ENCODE data around the gene TMEM250.
"Not testable (repeated sequence)": the region's sequence is repeated elsewhere in the genome, so short reads cannot be mapped to it uniquely, and the experiment has no call there.

Gene TMEM250

DNA sequence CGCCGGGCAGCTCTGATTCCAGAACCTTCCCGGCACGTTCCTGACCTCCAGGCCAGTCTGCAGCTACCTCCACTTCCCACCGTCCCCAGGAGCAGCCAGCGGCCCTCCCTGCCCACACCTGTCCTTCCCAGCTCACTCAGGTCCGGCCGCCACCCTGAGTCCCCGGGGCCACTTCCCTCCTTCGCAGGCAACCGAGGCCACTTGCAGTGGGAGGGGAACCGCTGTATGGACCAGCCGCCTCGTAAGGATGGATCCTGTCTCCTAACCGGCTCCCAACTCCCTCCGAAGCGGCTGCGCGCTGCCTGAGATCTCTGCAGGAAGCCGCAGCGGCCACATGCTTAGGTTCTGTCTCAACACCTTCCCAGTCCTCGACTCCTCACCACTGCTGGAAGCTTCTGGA lies 7.5 kb downstream of the TMEM250 start:
- no peak for DNase-seq (ENCODE audit: low read depth in 2 of 2)

DNA sequence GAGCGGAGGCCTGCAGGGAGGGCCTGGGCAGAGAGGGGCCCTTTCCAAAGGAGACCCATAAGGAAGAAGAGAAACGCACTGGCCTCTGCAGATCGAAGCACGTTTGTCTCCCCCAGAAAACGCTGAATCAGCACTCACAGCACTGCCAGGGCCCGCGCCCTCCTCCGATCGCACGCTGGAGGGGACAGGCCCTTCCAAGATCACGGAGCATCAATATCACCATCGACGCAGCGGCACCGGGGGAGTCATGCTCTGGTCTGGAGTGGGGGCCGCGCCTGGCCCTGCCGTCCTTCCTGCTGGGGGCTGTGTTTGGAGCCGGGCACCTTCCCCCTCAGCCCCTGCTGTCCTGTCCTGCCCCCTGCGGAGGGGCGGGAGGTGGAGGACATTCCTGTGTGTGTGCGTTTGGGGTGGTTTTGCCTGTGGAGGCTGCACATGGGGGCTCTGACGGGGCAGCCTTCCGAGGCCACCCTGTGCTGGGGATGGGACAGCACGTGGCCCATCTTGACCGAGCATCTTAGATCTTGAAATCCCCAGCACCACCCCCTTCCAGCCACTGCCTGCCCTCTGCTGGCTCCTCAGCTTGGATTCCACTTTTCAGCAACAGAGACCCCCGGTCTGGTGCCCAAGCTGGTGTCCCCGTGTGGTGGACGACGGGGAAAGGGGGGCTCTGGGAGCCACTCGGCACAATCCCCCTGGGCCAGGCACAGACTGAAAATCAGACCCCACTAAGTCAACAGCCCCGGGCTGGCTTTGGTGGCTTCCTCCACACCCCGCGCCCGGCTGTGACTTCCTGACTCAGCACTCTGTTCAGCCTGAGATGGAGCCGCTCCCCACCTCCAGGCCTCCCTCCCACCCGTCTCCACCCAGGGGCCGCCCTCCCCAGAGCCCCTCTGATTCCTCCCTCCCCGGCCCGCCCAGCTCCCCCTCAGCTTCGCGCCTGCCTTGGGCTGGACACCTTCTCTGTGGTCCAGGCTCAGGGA lies 8.3 kb downstream of the TMEM250 start:
- no peak for DNase-seq (ENCODE audit: low read depth in 2 of 2)

DNA sequence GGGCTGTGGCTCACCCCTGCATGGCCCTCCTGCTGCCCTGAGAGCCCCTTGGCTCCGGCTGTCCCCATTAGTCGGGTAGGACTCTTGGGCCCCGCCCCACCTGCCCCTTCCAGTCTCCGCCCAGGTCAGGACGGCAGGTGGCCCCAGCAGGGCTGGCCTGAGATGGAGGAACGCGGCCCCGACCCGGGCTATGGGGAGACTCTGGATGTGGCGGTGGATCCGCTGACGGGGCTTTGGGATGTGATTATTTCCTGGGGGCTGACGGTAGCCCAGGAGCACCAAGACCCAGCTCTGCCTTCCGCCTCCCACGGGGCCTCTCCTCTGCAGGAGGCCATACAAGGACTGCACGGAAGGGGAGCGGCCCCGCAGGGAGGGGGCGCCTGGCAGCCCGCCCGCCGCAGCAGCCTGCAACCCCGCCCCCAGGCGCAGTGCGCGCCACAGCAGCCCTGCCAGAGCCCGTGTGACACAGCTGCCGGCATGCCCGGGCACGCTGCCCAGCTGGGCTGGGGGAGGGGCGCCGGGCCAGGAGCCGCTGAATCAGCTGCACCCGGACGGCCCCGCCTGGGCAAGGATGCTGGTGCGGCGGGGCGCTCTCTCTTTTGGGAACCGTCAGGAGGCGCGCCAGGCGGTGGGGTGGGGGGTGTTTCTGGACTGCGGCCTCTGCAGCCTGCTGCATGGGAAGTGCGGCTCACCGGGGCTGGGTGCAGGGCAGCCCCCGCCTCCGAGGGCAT lies 9.2 kb downstream of the TMEM250 start:
- peak; percentile 86 to 90 for DNase-seq (ENCODE audit: low read depth in 2 of 2)

DNA sequence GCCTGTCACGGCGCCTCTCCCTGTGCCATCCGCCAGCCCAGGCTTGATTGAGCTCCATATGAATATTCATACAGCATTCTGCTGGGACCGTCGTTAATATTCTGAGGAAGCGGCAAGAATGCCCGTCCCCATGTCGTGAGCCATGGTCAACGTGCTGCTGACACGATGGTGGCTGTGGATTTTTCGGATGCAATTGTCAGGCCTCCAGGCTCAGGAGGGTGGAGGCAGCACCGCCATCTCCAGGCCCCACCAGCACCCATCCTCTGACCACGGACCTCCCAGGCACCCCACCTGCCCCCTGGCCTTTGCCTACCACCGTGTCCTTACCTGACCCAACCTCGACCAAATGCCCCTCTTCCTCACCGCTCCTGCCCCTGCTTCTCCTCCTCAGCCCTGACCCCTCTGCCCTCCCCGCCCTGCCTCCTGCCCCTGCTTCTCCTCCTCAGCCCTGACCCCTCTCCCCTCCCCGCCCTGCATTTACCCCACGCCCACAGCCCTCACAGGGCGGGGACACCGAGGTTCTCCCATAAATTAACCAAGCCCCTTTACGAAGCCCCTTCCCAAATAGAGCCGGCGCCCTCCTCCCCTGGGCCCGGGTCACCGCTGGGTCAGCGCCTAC lies 9.9 kb downstream of the TMEM250 start:
- no peak for DNase-seq (ENCODE audit: low read depth in 2 of 2)

DNA sequence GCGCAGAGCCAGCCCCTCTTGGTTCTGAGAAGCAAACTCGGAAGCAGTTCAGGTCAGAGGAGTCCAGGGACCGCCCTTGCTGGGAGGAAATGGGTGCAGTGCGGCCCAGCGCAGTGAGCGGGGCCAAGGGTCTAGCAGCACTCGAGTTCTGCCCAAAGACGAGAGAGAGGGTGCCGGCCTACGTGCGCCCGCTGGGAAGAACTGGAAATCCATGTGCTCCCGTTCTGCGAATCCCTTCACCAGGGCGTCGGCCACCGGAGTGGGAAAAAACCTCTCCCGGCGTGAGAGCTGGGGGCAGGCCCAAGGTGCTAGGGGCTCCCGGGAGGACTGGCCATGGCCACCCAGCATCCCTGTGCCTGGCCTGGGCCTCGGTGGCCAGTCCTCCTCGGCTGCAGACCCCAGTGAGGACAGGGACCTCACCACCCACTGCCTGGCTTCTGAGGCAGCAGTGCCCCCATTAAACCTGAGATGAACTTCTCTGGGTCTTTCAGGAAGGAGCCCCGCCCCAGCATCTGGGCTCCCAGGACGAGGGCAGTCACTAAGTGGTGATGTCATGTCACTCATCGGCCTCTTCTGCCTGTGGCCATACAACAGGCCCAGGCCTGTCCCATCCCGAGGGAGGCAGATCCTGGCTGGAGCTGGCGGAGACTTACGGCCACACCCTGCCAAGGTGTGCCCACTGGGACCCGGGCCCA lies 10.6 kb downstream of the TMEM250 start:
- DNase-seq (ENCODE audit: low read depth in 2 of 2) = no peak

DNA sequence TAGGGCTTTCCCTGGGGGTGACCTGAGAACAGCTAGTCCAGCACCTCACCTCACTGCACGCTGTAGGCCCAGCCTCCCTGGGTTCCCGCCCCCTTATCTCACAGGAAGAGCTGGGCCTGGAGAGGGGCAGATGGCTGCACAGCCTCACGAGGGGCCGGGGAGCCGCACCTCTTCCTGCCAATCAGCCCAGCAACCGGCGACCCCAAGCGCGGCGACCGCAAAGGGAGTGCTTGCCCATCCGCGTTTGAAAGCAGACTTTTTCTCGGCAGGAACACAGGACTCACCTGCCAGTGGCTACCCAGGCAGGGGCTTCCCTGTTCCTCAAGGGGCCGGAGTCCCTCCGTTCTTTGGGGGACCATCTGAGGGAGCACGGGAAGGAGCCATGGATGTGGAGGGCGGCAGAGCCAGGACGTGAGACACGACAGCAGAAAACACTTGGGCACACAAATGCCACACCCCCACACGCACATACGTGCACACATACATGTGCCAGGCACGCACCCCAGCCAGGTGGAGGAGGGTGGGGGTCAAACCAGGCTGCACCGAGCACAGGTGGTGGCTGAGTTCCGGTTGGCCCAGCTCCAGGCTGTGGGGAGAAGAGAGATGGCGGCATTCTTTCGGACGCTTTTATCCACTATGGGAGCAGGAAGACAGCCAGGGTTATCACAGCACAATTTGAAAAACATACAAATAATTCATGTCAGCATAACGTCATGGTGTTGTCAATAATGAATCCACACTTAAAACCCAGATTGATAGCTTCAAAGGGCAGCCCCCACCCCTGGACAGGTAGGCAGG lies 11.3 kb downstream of the TMEM250 start:
- no peak for DNase-seq (ENCODE audit: low read depth in 2 of 2)

DNA sequence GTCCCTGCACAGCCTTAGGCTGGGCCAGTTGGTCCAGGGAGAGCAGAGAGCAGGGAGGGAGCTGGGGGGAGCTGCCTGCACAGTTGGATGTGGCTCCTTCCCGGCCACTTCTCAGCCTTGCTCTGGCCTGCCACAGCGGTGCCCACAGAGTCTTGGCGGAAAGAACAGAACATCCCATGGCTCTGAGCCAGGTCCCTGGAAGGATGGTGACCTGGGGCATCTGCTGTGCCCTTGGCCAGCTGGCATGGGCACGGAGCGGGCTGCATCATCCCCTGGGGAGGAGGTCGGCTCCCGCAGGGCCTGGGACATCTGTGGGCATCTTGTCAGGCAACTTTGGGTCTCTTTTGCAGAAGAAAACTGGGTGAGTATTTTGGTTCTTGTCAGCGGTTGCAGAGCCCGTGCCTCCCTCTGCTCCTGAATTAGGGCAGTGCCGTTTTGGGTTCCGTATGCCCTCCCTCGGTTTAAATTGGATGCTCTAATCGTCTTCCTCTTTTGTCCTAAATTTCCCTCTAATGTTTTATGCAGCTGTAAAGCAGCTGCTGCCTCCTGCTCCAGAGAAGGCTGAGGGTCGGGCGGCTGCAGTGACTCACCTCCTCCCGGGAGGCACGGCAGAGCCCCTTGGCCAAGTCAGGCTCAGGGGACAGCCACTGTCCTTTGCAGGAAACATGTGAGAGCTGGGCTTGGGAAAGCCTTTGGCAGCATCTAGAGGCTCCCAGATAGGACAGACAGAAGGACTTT lies 13.1 kb downstream of the TMEM250 start:
- no peak for DNase-seq (ENCODE audit: low read depth in 2 of 2)

DNA sequence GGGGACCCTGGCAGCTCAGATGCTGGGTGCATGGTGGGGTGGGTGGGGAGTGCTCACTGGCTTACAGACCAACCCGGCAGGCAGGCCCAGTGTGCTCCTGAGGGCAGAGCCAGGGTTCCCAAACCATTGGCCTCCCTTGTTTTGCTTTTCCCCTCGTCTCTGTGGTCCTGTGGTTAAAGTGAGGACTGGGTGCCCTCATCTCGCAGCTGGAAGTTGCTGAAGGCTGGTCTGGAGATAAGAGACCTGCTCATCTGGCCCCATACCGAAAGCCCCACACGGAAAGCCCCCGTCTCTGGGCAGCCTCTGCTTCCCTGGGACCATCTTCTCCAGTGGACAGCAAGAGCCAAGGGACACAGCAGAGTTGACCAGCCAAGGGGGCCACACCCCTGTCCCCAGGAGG lies 13.8 kb downstream of the TMEM250 start:
- DNase-seq (ENCODE audit: low read depth in 2 of 2) = no peak

DNA sequence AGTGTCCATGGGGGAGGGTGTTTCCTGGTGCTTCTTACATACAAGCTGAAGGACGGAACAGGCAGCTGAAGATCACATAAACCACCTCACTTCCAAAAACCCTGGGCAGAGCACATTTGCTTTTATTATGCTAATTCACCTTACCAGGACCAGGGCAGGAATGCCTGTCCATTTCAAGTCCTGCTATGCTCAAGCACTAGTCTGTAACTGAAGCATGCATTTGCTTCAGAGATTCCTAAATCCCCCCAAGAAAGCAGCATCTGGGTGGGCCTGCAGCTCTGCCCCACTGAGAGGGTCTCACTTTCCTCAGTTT lies 14.2 kb downstream of the TMEM250 start:
- no peak for DNase-seq (ENCODE audit: low read depth in 2 of 2)

DNA sequence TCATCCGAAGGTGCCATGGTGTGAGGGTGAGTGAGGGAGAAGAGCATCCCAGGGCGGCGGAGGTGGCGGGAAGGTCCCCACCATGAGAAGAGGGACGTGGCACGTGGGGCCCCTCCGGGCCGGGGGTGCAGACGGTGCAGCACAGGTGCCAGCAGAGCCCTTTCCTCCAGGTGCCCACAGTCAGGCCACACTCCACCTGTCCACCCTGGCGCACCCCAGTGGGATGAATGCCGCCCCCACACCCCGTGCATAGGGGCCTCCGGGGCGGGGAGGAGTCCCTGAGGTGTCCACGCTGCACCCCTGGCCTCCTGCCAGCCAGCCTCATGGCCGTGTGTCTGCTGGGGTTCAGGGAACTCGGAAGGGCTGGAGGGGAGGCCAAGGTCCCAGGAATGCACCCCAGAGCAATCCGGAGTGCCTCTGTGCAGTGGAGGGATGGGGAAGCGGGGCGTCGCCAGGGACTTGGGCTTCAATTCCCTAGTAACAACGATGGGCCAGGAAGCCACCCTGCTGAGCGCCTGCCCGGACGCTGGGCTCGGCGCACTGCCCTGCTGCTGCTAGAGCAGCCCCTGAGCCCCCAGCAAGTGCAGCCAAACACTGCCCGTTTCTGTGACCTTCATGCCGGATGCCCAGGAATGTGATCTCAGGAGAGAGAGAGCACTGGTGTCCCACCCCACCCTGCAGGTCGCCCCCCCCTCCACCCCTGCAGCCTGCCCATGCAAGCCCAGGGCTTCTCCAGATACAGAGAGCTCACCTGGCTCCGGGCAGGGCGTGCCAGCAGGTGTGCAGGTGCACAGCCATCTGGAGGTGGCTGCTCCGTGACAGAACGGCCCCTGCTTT lies 14.8 kb downstream of the TMEM250 start:
- DNase-seq (ENCODE audit: low read depth in 2 of 2) = no peak

DNA sequence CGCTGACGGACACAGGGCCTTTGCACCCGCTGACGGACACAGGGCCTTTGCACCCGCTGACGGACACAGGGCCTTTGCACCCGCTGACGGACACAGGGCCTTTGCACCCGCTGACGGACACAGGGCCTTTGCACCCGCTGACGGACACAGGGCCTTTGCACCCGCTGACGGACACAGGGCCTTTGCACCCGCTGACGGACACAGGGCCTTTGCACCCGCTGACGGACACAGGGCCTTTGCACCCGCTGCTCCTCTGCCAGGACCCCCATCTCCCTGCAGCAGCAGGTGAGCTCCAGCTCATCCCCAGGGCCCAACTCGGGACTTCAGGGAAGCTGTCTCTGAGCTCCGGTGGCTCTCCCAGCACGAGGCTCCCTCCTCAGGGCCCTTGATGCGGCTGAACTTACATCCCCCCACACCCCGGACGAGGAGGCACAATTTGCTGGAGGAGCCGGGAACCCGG lies 17.0 kb downstream of the TMEM250 start:
- DNase-seq (ENCODE audit: low read depth in 2 of 2) = not testable (repeated sequence)

DNA sequence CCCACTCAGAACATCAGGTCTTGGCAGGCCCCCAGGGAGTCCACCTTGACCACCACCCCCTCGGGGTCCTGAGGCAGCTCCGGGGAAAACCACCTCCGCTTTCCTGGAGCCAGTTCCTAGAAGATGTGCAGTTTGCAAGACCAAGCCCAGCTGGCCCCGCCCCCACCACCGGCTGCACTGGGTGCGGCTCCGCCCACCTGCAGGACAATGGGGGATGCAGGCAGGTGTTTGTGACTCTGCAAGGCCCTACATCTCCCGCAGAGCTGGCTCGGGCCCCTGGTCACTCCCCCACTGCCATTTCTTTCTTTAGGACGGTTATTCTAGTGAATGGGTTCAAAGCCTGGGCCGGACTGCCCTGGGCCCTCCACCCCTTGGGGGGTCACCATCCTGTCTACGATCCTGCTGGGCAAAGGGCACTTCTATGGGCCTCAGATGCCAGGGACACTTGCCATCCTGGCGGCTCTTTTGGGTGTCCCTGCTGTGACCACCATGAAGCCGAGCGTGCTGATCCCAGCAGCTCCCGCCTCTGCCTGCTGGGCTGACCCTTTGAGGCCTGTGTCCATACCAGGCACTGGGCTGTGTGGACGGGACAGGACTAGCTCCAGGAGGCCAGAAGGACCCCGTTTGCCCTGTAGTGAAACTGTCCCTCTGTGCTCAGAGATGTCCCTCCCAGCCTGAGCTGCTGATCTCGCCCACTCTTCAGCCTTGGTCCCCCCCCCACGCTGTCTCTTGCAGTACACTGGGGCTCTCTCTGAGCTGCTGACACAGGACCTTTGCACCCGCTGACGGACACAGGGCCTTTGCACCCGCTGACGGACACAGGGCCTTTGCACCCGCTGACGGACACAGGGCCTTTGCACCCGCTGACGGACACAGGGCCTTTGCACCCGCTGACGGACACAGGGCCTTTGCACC lies 17.7 kb downstream of the TMEM250 start:
- no peak for DNase-seq (ENCODE audit: low read depth in 2 of 2)

DNA sequence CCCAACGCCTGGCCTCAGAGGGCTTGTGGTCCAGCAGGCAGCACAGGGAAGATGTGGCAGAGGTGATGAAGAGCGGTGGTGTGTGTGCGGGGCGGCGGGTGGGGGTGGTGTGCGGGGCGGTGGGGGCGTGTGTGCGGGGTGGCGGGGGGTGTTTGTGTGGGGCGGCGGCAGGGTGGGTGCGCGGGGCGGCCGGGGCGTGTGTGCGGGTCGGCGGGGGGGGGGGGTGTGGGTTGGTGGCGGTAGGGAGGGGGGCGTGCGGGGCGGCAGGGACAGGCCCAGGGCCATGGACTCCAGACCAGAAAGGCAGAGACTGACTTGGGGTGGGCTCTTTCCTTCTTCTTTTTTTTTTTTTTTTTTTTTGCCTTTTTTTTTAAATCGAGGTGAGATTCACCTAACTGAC lies 19.1 kb downstream of the TMEM250 start:
- no peak for DNase-seq (ENCODE audit: low read depth in 2 of 2)

DNA sequence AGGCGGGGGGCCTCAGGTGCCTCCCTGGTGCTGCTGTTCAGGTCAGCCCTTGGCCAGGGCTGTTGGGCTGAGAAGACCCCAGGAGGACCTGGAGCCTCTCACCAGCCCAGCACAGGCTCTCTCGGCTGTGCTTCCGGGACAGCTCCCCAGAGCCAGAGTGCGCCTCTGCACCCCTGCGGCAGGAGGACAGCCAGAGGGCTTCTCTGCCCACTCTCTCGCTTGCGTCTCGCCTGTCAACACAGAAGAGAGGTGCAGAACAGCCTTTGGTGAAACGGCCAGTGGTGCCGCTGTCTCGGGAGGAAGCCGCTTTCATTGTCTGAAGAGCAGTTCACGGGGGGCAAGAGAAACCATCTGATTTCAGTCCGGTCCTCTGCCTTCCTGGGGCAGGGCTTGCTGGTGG lies 19.8 kb downstream of the TMEM250 start:
- DNase-seq (ENCODE audit: low read depth in 2 of 2) = no peak

DNA sequence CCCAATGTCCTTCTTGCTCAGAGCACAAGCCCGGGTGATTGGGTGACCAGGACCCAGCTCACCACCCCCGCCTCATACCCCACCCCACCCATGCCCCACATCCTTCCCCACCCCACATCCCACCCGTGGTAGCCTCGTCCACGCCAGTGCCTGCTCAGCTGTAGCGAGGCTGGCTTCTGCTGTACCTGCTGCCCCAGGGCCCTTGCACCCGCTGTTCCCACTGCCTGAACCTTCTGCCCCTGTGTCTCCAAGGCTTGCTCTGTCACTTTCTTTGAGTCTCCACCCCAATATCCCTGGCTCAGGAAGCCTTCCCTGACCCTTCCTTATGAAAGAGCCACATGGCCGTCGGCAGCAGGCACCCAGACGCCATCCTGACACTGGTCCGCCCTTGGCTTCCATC lies 20.5 kb downstream of the TMEM250 start:
- DNase-seq (ENCODE audit: low read depth in 2 of 2) = no peak

DNA sequence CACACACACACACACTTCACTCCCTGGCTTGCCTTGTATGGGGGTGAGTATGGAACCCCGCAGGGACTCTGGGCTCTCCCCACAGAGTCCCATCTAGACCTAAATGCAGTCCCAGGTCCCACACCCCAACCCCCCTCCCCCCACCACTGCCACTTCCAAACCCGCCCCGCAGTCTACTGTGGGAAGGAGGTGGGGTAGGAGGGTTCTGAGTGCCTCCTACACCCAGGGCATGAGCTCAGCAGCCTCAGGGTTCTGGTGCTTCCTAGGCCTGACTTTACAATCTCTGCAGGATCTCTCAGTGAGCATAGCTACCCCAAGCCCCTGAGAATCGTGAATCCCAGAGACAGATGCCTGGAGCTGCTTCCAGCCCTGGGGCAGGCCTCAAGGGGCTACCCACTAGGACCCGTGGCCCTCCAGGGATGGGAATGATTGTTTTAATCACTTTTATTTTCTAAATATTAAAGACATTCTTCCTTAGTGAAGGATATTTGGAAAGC lies 22.1 kb downstream of the TMEM250 start:
- no peak for DNase-seq (ENCODE audit: low read depth in 2 of 2)

DNA sequence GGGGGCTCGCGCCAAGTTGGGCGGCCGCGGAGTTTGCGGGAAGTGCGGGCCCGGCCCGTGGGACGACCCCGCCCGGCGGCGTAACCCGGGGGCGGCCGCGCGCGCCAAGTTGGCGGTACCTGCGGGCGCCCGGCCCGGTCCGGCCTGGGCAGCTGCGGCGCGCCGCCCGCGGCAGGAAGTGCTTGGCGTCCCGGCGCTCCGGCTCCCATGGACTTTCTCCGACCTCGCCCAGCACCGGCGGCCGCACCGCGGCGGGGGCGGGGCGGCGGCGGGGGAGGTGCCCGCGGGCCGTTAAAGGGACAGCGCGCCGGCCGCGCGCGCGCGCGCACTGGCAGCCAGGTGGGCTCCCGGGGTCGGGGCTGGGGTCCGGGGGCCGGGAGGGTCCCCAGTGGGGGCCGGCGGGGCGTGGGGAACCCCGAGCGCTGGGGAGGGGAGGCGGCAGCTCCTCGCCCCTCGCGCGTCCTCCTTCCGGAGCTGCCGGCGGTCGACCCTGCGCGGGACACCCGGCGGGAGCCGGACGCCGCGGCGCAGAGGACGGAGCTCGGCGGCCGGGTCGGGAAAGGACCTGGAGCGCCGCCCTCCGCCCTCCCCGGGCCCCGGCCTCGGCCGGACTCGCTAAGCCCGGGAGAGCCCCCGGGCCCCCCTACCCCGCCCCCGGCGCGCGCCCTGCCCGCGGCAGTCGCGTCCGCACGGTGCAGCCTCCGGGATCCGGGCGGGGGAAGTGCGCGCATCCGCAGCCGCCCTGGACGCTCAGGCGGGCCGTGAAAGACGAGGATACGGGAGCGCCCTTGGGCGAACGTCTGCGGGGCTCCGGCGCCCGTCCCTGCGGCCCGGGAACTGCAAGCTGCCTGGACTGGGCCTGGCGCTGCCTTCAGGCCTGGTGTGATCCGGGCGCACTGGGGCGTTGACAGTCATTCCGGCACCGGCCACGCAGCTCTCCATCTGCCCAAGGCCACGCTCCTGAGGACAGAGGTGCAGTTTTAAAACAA lies 23.3 kb downstream of the TMEM250 start, which contains the start of gene NACC2:
TSS of gene NACC2 (minus strand) at position 220 of the 989 bp plus-strand sequence. CDS start 44,768 bp downstream, outside the sequence.
- DNase-seq (ENCODE audit: low read depth in 2 of 2) = no peak

Measured in stimulated activated CD8-positive, alpha-beta memory T cell treated with anti-CD3 and anti-CD28 coated beads, Interleukin-2, amount 100 ng/mL, for 48 hours (primary cell).